Neuronal stem cell (in vitro differentiated cells): ENCODE results near the gene DIP2C.

Experiments
- DNase-seq: peaks from one replicate; pipeline ENCODE4 v3.0.0-alpha.2; 2013; ENCODE audit warnings: low spot score
- H2AFZ ChIP-seq: one replicate; pipeline ENCODE4 v1.6.1; 2013; ENCODE audit warnings: mild to moderate bottlenecking, low read length, inconsistent platforms
- H2AK5ac ChIP-seq: 2 replicates; pipeline ENCODE4 v1.6.1; 2013; ENCODE audit warnings: low read depth, mild to moderate bottlenecking, inconsistent platforms, low read length, moderate library complexity, mixed read lengths
- H2BK120ac ChIP-seq: 2 replicates; pipeline ENCODE4 v1.6.1; 2013; ENCODE audit warnings: low read depth, mild to moderate bottlenecking, inconsistent platforms, low read length, moderate library complexity, mixed read lengths
- H2BK12ac ChIP-seq: one replicate; pipeline ENCODE4 v1.6.1; 2013; ENCODE audit warnings: low read length, inconsistent platforms
- H2BK15ac ChIP-seq: 2 replicates; pipeline ENCODE4 v1.6.1; 2013; ENCODE audit warnings: mild to moderate bottlenecking, low read length, inconsistent platforms, mixed read lengths
- H2BK5ac ChIP-seq: one replicate; pipeline ENCODE4 v1.6.1; 2013; ENCODE audit warnings: inconsistent platforms, mild to moderate bottlenecking, low read length, moderate library complexity
- H3K14ac ChIP-seq: one replicate; pipeline ENCODE4 v1.6.1; 2013; ENCODE audit warnings: low read length, inconsistent platforms
- H3K18ac ChIP-seq: 2 replicates; pipeline ENCODE4 v1.6.1; 2013; ENCODE audit warnings: low read length, inconsistent platforms
- H3K23ac ChIP-seq: 2 replicates; pipeline ENCODE4 v1.6.1; 2013; ENCODE audit warnings: low read depth, mild to moderate bottlenecking, mixed read lengths, low read length, inconsistent platforms; ENCODE audit not compliant: poor library complexity
- H3K27ac ChIP-seq: replicated peaks from 3 replicates; pipeline ENCODE4 v1.5.1; 2013; ENCODE audit warnings: low read length, inconsistent platforms
- H3K27me3 ChIP-seq, 3 experiments: 2 replicates each; pipeline ENCODE4 v1.6.1; 2013; ENCODE audit warnings: low read length in 3 of 3, mild to moderate bottlenecking in 2 of 3, inconsistent platforms in 1 of 3, low read depth in 1 of 3, mixed read lengths in 1 of 3, moderate library complexity in 1 of 3; ENCODE audit not compliant: control insufficient read depth in 3 of 3, insufficient read depth in 3 of 3
- H3K36me3 ChIP-seq, 2 donors: replicated peaks in 1 of 2; 2 replicates each; pipeline ENCODE4 v1.6.1; 2013; ENCODE audit warnings: low read length in 2 of 2; ENCODE audit not compliant: control insufficient read depth in 2 of 2, insufficient read depth in 2 of 2
- H3K4ac ChIP-seq: 2 replicates; pipeline ENCODE4 v1.6.1; 2013; ENCODE audit warnings: inconsistent platforms, mild to moderate bottlenecking, low read length, moderate library complexity
- H3K4me1 ChIP-seq, 2 donors: 1 replicate in 1 of 2; 2 replicates in 1 of 2; pipeline ENCODE4 v1.6.1; 2013; ENCODE audit warnings: low read length in 2 of 2, low read depth in 1 of 2; ENCODE audit not compliant: control insufficient read depth in 2 of 2, insufficient read depth in 1 of 2
- H3K4me2 ChIP-seq: one replicate; pipeline ENCODE4 v1.6.1; 2013; ENCODE audit warnings: mild to moderate bottlenecking, low read length, inconsistent platforms; ENCODE audit not compliant: insufficient read depth, poor library complexity, severe bottlenecking
- H3K4me3 ChIP-seq, 2 donors: 2 replicates each; pipeline ENCODE4 v1.5.1; 2013; ENCODE audit warnings: low read length in 2 of 2, mild to moderate bottlenecking in 2 of 2, inconsistent platforms in 1 of 2, moderate library complexity in 1 of 2
- H3K79me1 ChIP-seq: one replicate; pipeline ENCODE4 v1.6.1; 2013; ENCODE audit warnings: low read depth, mild to moderate bottlenecking, inconsistent platforms, low read length, moderate library complexity
- H3K9ac ChIP-seq: one replicate; pipeline ENCODE4 v1.6.1; 2013; ENCODE audit warnings: mild to moderate bottlenecking, low read depth, low read length, inconsistent platforms; ENCODE audit not compliant: poor library complexity
- H3K9me3 ChIP-seq, 2 donors: replicated peaks in 1 of 2; 2 replicates each; pipeline versions ENCODE3 to v1.6.1; 2013; ENCODE audit warnings: low read length in 2 of 2, mild to moderate bottlenecking in 2 of 2, inconsistent platforms in 1 of 2, low read depth in 1 of 2, mixed read lengths in 1 of 2, moderate library complexity in 1 of 2; ENCODE audit not compliant: control insufficient read depth in 2 of 2, insufficient read depth in 1 of 2
- H4K8ac ChIP-seq: one replicate; pipeline ENCODE4 v1.6.1; 2013; ENCODE audit warnings: low read depth, mild to moderate bottlenecking, inconsistent platforms, low read length, moderate library complexity
- H4K91ac ChIP-seq: one replicate; pipeline ENCODE4 v1.6.1; 2013; ENCODE audit warnings: low read length, low read depth, mild to moderate bottlenecking, inconsistent platforms; ENCODE audit not compliant: poor library complexity
- WGBS, 2 donors: extraction: QIAGEN DNeasy Blood & Tissue Kit; methylation state at CpG; one replicate each; pipeline ENCODE4 v1.1.7; 2013; ENCODE audit warnings: missing lambda C conversion rate in 2 of 2, mixed read lengths in 1 of 2; ENCODE audit not compliant: insufficient read length in 2 of 2, insufficient replicate concordance in 1 of 2; ENCODE audit errors: extremely low coverage in 2 of 2; 5-methylcytosine and 5-hydroxymethylcytosine counted together

DIP2C gene

DNA sequence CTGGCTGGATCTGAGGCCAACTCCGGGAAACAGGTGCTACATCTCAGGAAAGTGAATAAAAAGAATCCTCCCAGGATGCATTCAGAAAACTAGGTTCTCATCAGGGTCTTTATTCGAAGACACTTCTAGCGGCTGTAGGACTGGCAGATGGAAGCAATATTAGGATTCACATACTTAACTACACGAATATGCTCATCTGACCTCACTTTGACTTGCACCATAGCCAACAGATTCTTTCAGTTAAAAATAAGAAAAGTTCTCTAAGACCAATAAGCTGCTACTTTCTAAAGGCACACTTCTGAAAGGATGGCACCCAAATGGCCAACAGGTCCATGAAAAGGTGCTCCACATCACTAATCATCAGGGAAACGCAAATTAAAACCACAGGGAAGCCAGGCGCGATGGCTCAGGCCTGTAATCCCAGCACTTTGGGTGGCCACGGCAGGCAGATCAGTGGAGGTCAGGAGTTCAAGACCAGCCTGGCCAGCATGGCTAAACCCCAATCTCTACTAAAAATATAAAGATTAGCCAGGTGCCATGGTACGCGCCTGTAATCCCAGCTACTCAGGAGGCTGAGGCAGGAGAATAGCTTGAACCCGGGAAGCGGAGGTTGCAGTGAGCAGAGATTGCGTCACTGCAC, 296.2 kb downstream of the DIP2C start:
- Histone ChIP-seq H2AFZ (no peak overlapping the region), H3K9ac (no peak overlapping the region), H3K27me3 (no peaks in the 10 kb centered on the region), H3K14ac (no peak overlapping the region), H4K8ac (no peak overlapping the region), H3K4ac (no peak overlapping the region), H3K4me2 (no peak overlapping the region), H2BK12ac (no peak overlapping the region), H4K91ac (no peak overlapping the region), H3K23ac (no peak overlapping the region), H2BK5ac (no peak overlapping the region), H3K79me1 (peaks cover 2% of the 10 kb centered on the region), H2BK15ac (no peak overlapping the region), H3K27ac (no peak overlapping the region), H3K18ac (no peak overlapping the region), H3K36me3 (peaks cover 12 to 48% of the 10 kb centered on the region in 2 donors), H3K4me3 (no peak overlapping the region), H3K9me3 (no peaks in the 10 kb centered on the region), H3K4me1 (peaks cover 2 to 9% of the 10 kb centered on the region in 2 donors), H2BK120ac (no peak overlapping the region), H2AK5ac (no peak overlapping the region)
- no CpG with 5 or more reads among the region's 13 CpGs for WGBS, 2 donors
- DNase-seq: no peak

DNA sequence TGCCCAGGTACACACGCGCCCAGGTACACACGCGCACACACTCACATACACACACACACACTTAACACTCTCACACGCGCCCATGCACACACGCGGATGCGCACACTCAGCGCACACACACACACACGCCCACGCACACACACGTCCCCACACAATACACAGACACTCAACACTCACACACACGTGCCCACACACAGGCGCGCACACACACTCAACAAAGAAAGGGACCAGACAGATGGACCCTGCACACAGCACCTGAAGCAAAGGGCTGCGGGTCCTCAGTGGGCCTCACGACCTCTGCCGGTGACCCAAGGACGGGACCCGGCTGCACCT, 296.8 kb downstream of the DIP2C start:
- H2BK120ac ChIP-seq: no peak overlapping the region
- no peak overlapping the region for H2BK15ac ChIP-seq
- H4K8ac ChIP-seq: peak overlapping the region; percentile 73
- H3K27me3 ChIP-seq: no peaks in the 10 kb centered on the region
- no peak overlapping the region for H2BK5ac ChIP-seq
- 100% methylated on average over 7 of the region's 21 CpGs; no CpG with 5 or more reads in 1 of the 2 donors for WGBS, 2 donors
- H3K36me3 ChIP-seq: peaks cover 13 to 51% of the 10 kb centered on the region in 2 donors
- H3K14ac ChIP-seq: no peak overlapping the region
- H2AFZ ChIP-seq: no peak overlapping the region
- no peak overlapping the region for H3K4me3 ChIP-seq
- no peak overlapping the region for H3K27ac ChIP-seq
- H3K9ac ChIP-seq: no peak overlapping the region
- no peak overlapping the region for H2AK5ac ChIP-seq
- H3K9me3 ChIP-seq: no peaks in the 10 kb centered on the region
- H3K4me1 ChIP-seq: peaks cover 2 to 9% of the 10 kb centered on the region in 2 donors
- peaks cover 2% of the 10 kb centered on the region for H3K79me1 ChIP-seq
- H4K91ac ChIP-seq: no peak overlapping the region
- DNase-seq: no peak
- H2BK12ac ChIP-seq: no peak overlapping the region
- no peak overlapping the region for H3K18ac ChIP-seq
- H3K23ac ChIP-seq: no peak overlapping the region
- no peak overlapping the region for H3K4me2 ChIP-seq
- H3K4ac ChIP-seq: peak overlapping the region; percentile 32

DNA sequence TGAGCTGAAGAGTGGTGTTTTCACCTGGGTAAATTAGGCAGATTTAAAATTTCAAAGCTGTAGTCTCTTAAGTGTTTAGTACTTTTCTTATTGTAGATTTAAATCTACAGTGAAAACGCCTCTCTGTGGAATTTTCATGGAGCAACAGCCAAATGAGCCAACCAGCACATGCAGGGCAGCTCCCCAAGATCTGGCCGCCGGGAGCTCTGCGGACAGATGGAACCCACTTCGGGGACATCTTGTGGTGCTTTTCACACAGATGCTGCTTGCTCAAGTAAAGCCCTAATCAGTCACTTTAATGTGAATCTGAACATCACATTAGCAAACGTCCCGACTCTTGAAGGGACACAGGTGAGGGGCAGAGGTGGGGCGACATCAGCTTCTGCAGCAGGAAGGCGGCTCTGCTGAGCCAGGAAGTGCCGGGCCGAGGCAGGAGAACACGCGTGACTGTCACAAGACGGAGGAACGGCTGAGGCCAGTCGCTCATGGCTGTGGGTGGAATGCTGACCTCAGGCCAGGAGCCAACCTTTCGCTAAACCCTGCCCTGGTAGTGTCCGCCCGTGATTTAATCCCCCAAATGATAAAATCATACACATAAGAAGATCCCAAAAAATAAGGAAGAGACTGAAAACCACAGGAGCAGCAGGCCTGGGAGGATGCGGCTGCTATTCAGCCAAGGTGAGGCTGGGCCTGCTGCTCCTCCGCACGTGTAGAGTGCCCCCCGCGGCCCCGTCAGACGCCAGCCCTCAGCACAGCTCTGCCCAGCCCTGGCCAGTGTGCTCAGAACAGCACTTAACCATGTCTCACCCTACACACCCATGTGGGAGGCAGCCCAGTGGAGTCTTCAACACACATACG, 297.4 kb downstream of the DIP2C start:
- Histone ChIP-seq H3K27me3 (no peaks in the 10 kb centered on the region), H2BK12ac (no peak overlapping the region), H2AK5ac (no peak overlapping the region), H4K8ac (no peak overlapping the region), H2BK5ac (no peak overlapping the region), H3K4me1 (peaks cover 2 to 9% of the 10 kb centered on the region in 2 donors), H3K9me3 (no peaks in the 10 kb centered on the region), H3K14ac (no peak overlapping the region), H3K4ac (peak overlapping the region; percentile 32), H3K36me3 (peaks cover 16 to 54% of the 10 kb centered on the region in 2 donors), H2AFZ (no peak overlapping the region), H4K91ac (no peak overlapping the region), H2BK15ac (no peak overlapping the region), H3K27ac (no peak overlapping the region), H3K79me1 (peaks cover 2% of the 10 kb centered on the region), H2BK120ac (no peak overlapping the region), H3K4me2 (no peak overlapping the region), H3K18ac (peak overlapping the region; percentile 52), H3K23ac (no peak overlapping the region), H3K9ac (no peak overlapping the region), H3K4me3 (no peak overlapping the region)
- no CpG with 5 or more reads among the region's 27 CpGs for WGBS, 2 donors
- DNase-seq: no peak

DNA sequence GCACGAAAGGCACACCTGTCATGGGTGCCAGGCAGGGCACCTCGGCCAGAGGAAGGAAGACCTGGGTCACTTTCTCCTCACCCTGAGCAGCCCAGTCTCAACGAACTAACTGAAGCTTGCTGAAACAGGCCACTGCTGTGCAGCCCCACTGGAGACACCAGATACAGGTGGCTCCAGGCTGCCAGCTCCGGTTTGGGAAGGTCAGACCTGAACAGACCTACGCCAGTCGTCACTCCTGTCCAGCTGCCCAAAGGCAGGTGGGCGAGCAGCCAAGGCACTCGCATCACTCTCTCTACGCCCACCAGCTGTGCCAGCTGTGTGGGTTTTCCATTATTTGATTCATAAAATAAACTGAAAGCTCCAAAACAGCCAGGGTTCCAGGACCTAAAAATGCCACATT, 298.2 kb downstream of the DIP2C start:
- Histone ChIP-seq H4K8ac (no peak overlapping the region), H2BK15ac (no peak overlapping the region), H4K91ac (no peak overlapping the region), H3K18ac (no peak overlapping the region), H3K27me3 (no peaks in the 10 kb centered on the region), H3K4me1 (peaks cover 2 to 9% of the 10 kb centered on the region in 2 donors), H2BK12ac (no peak overlapping the region), H3K9ac (no peak overlapping the region), H3K4ac (no peak overlapping the region), H3K4me2 (no peak overlapping the region), H3K14ac (no peak overlapping the region), H3K9me3 (no peaks in the 10 kb centered on the region), H3K79me1 (peaks cover 2% of the 10 kb centered on the region), H2AK5ac (no peak overlapping the region), H3K23ac (no peak overlapping the region), H3K27ac (no peak overlapping the region), H3K4me3 (no peak overlapping the region), H2BK120ac (no peak overlapping the region), H2AFZ (no peak overlapping the region), H2BK5ac (no peak overlapping the region), H3K36me3 (peaks cover 21 to 57% of the 10 kb centered on the region in 2 donors)
- no peak for DNase-seq
- WGBS, 2 donors: no CpG with 5 or more reads among the region's 9 CpGs
